Motor neuron (in vitro differentiated cells): ENCODE data around the gene MXRA8. TPM values are rescaled to one million over a fixed set of nuclear protein-coding genes. Genes with fewer than 3 reads are reported as not detected.
A peak's percentile ranks its signal among the peaks of the same experiment; 100 is the strongest.
"Not testable (repeated sequence)": the region's sequence is repeated elsewhere in the genome, so short reads cannot be mapped to it uniquely, and the experiment has no call there.

Experiments
- ATAC-seq, 8 experiments: fragments of 200-7000 bp; cut with Tn5 transposase; replicated peaks in 6 of 8; 2 replicates each; pipeline ENCODE4 v1.8.0; 2021; ENCODE audit warnings: mild to moderate bottlenecking in 8 of 8, moderate library complexity in 8 of 8
- H3K27ac ChIP-seq, 2 donors: fragments of 250-450 bp; sonication (Bioruptor Pico); 2 replicates each; pipeline ENCODE4 v1.9.0; 2021; ENCODE audit warnings: antibody characterized with exemption in 2 of 2, mild to moderate bottlenecking in 2 of 2, moderate library complexity in 1 of 2
- H3K4me1 ChIP-seq, 2 donors: fragments of 250-450 bp; sonication (Bioruptor Pico); replicated peaks in 1 of 2; 2 replicates each; pipeline ENCODE4 v1.6.1; 2021; ENCODE audit warnings: antibody characterized with exemption in 2 of 2, mild to moderate bottlenecking in 2 of 2, moderate library complexity in 1 of 2
- H3K4me3 ChIP-seq, 5 donors: fragments of 250-450 bp; sonication (Bioruptor Pico); 2 replicates each; pipeline ENCODE4 v1.9.0; 2021; ENCODE audit warnings: antibody characterized with exemption in 5 of 5, mild to moderate bottlenecking in 5 of 5, moderate library complexity in 4 of 5
- WGBS, 10 experiments: fragments of 450-650 bp; shearing (Covaris generic); methylation state at CpG; one replicate each; pipeline ENCODE4 v1.0.0; 2022; 5-methylcytosine and 5-hydroxymethylcytosine counted together
- in situ Hi-C, 9 experiments: fragments of 400-800 bp; cut with MboI; loops; one replicate each; pipeline ENCODE4 v1.15.0; 2021; ENCODE audit warnings: low sequenced_read_pairs in 9 of 9, low pct_unique_long_range_greater_than_20kb in 2 of 9; ENCODE audit not compliant: unreplicated experiment in 9 of 9
- total RNA-seq, 8 experiments: library from RNA; unstranded; fragments of 300-600 nt; gene quantifications; 2 replicates each; pipeline versions ENCODE4 v1.2.3 to v1.2.4, GENCODE V29; 2022

The MXRA8 gene
- total RNA-seq, 8 experiments from 2014 or later, result 13.2 to 115 (median 34.5) TPM

DNA sequence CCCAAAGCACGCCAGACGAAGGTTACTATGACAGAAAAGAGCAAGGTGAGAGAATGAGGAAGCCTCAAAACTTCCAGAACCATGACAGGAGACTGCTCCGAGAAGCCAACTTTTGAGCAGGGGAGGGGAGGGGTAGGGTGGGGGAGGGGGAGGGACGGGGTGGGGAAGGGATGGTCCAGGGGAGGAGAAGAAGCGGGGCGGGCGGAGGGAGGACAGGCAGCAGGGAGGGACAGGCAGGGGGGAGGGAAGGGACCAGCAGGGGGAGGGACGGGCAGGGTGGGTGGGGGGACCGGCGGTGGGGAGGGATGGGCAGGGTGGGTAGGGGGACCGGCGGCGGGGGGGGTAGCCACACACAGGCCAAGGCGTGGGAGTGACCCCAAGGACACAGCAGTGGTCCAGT, 35.9 kb downstream of the MXRA8 start:
- ATAC-seq, result no peak
- Histone ChIP-seq H3K27ac (no peak overlapping the region), H3K4me3 (no peak overlapping the region), H3K4me1 (peaks cover 18 to 19% of the 10 kb centered on the region in 2 donors)
- in situ Hi-C loops, result no loop called here
- WGBS, 10 experiments, result 100% methylated on average over 2 of the region's 14 CpGs; no CpG with 5 or more reads in 8 of the 10 experiments

DNA sequence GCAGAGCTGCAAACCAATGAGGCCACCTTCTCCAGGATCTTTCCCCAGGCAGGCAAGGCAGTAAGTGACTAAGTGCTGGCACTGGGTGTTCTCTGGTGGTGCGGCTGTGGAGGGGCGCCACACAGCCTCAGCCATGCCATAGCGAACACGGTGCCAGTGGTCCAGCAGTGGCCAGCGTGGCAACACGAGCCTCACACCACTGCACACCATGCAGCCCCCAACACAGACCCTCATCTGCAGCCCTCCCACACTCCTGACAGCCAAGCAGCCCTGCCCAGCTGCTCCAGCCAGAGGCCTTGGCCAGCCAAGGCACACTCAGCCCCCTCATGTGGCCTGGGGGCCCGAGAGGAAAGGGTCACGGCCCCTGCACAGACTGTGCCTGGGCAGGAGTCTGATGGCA, 36.9 kb downstream of the MXRA8 start:
- in situ Hi-C loops, result no loop called here
- peaks cover 18 to 21% of the 10 kb centered on the region in 2 donors for H3K4me1 ChIP-seq
- 87 to 97% (median 96%) methylated on average over 3 to 6 of the region's 8 CpGs; no CpG with 5 or more reads in 7 of the 10 experiments for WGBS, 10 experiments
- no peak overlapping the region for H3K27ac ChIP-seq
- H3K4me3 ChIP-seq, result no peak overlapping the region
- no peak for ATAC-seq

DNA sequence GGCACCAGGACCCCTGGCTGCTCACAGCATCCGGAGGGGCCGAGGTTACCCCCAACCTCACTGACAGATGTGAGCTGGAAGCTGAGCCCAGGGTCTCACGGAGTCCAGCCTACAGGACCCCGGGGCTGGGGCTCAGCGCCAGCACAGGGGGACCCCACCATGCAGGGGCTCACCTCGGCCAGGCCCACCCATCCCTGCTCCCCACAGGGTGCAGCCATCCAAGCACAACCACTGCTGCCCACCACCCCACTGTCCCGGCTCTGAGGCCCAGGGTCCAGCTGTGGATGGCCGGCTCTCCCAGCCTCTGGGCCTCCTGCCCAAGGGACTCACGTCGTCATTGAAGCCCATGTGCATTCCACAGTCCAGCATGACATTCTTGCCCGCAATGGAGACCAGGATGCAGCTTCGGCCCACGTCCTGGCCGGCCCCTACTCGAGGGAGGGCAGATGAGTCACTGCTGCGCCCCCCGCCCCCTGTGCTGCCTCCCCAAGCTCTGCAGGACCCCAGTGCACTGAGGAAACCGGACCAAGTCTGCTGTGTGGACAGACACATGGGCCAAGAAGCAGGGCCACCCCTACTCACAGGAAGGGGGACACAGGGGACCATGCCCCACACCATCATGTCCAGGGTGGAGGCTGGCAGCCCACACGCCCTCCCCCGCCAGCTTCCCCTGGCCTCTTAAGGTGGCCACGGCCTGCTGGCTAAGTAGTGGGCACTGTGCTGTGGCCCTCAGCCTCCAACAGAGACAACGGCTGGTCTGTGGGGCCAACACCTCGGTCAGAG, 37.5 kb downstream of the MXRA8 start:
- ATAC-seq, result no peak
- no peak overlapping the region for H3K27ac ChIP-seq
- in situ Hi-C loops, result no loop called here

DNA sequence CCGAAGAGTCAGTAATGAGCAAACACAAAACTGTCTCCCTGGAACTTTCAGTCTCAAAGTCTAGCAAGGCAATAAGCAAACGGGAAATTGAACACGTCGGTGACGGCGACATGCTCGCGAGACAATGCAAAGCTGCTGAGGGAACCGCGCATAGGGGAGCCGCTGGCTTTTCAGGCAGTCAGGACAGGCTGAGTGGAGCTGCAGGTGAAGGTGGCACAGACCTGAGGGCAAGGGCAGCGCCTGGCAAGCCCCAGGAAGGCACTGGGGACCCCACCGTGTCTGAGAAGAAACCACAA, 38.8 kb downstream of the MXRA8 start:
- Histone ChIP-seq H3K27ac (no peak overlapping the region), H3K4me3 (no peak overlapping the region), H3K4me1 (peaks cover 22 to 26% of the 10 kb centered on the region in 2 donors)
- in situ Hi-C loops, result no loop called here
- 90 to 100% (median 96%) methylated on average over 2 to 11 of the region's 13 CpGs; no CpG with 5 or more reads in 3 of the 10 experiments for WGBS, 10 experiments
- no peak for ATAC-seq

More for the DNA sequence above, 37.5 kb downstream of the MXRA8 start:
- 93 to 100% methylated on average over 1 to 2 of the region's 23 CpGs; no CpG with 5 or more reads in 8 of the 10 experiments for WGBS, 10 experiments
- Histone ChIP-seq H3K4me3 (no peak overlapping the region), H3K4me1 (peaks cover 20 to 25% of the 10 kb centered on the region in 2 donors)

DNA sequence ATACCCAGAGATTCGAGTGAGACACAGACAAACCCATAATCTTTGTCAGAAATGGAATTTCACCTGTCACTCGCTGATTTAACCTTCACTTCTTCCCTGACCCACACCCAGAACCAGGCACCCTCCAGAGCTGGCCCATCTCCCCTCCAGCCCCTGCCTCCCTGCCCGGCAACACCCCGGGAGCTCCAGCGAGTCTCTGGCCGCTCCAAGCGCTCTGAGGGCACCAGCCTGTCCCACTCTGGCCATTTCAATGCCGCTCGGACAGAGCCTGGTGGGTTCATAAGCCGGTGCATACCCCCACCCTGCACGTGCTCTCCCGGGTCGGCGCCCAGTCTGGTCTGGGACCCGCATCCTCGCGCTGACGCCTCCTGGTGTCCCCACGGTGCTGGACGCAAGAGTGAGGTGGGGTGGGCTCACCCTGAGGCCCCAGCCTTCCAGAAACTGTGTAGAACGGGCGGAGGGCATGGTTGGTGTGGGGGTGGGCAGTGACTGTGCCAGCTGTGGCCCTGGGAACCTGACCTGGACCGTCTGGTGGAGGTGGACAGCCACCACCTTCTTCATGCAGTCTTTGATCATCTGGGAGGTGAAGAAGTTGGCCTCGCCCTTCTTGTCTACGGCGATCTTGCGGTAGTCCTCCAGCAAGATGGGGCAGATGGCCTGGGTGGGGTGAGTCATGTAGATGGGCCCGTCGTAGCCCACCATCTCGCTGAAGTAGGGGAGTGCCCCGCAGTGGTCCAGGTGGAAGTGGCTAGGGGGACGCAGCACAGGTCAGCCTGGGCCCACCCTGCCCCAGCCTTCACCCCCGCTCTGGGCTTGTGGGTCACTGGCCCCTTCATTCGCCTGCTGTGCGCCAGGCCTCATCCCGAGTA, 39.3 kb downstream of the MXRA8 start:
- Histone ChIP-seq H3K4me1 (peaks cover 22 to 26% of the 10 kb centered on the region in 2 donors), H3K27ac (no peak overlapping the region), H3K4me3 (no peak overlapping the region)
- 40 to 100% (median 89%) methylated on average over 1 to 9 of the region's 36 CpGs; no CpG with 5 or more reads in 1 of the 10 experiments for WGBS, 10 experiments
- ATAC-seq, result no peak
- in situ Hi-C loops, result no loop called here

DNA sequence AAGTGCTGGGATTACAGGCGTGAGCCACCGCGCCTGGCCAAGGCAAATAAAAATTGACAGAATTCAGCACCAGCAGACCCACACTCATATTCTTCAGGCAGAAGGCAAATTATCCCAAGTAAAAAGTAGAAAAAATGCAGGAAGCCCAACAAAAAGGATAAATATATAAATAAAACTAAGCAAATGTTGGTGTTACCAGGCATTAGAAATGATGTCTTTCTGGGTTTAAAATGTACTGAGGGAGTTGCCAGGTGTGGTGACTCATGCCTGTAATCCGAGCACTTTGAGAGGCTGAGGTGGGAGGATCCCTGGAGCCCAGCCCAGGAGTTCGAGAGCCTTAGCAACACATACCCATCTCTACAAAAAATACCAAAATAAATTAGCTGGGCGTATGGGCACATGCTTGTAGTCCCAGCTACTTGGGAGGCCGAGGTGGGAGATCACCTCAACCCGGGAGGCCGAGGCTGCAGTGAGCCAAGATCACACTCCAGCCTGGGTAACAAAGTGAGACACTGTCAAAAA, 40.2 kb downstream of the MXRA8 start:
- Histone ChIP-seq H3K4me3 (no peak overlapping the region), H3K4me1 (peaks cover 18 to 21% of the 10 kb centered on the region in 2 donors), H3K27ac (no peak overlapping the region)
- 0 to 100% (median 86%) methylated on average over 1 to 9 of the region's 9 CpGs for WGBS, 10 experiments
- in situ Hi-C loops, result no loop called here
- peak in 4 of 8 experiments; percentile 17 to 91 (median 90) for ATAC-seq

DNA sequence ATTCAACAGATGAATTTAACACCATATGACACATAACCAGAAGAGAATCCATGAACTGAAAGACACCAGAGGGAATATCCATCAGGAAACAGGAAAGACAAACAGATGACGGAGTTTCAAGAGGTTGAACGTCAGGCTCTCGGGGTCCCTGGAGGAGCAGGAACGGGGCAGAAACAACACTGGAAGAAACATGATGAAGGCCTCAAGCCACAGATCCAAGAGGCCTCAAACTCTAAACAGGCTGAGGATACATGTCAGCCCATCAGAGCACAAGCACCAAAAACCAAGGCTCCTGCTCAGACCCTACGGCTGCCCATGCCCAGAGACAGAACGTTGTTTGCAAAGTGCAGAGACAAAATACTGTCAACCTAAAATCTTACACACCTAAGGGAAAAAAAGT, 40.9 kb downstream of the MXRA8 start:
- in situ Hi-C loops, result no loop called here
- ATAC-seq, result no peak
- H3K4me3 ChIP-seq, result no peak overlapping the region
- H3K27ac ChIP-seq, result peak overlapping the region in 1 of 2 donors; percentile 33
- H3K4me1 ChIP-seq, result peaks cover 12 to 15% of the 10 kb centered on the region in 2 donors
- 86 to 100% (median 95%) methylated on average over 1 to 6 of the region's 6 CpGs for WGBS, 10 experiments

DNA sequence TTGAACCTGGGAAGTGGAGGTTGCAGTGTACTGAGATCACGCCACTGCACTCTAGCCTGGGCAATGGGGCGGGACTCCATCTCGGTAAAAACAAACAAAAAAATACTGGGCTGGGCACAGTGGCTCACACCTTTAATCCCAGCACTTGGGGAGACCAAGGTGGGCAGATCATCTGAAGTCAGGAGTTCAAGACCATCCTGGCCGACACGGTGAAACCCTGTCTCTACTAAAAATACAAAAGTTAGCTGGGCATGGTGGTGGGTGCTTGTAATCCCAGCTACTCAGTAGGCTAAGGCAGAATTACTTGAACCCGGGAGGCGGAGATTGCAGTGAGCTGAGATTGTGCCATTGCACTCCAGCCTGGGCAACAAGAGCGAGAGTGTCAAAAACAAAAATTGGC, 42.2 kb downstream of the MXRA8 start:
- peak in 1 of 8 experiments; percentile 0 for ATAC-seq
- 80 to 100% (median 94%) methylated on average over 1 to 8 of the region's 8 CpGs; no CpG with 5 or more reads in 2 of the 10 experiments for WGBS, 10 experiments
- peaks cover 12 to 15% of the 10 kb centered on the region in 2 donors for H3K4me1 ChIP-seq
- H3K4me3 ChIP-seq, in situ Hi-C loops: not testable (repeated sequence)
- H3K27ac ChIP-seq, result peak overlapping the region; percentile 46 to 75

DNA sequence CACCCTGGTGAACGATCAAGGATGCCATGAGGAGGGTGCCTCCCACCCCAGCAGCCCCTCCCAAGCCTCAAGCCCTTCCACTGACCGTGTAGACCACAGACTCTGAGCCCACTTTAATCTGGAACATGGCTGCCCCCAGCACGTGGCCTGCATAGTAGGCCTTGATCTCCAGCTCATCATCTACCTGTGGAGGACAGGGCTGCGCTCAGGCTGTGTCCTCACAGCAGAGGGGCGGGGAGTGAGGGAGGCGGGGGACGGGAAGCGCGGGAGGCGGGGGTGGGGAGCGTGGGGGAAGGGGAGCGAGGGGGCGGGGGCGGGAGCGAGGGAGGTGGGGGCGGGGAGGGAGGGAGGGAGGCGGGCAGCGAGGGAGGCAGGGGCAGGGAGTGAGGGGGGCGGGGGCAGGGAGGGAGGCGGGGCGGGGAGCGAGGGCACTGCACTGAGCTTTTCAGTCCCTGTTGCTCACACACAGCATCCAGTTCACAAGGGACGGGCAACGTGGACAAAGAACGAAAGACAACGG, 42.9 kb downstream of the MXRA8 start:
- Histone ChIP-seq H3K4me1 (peaks cover 12 to 15% of the 10 kb centered on the region in 2 donors), H3K4me3 (peak overlapping the region in 1 of 5 donors; percentile 1), H3K27ac (peak overlapping the region; percentile 58 to 91)
- 19 to 21% (median 20%) methylated on average over 1 to 6 of the region's 26 CpGs; no CpG with 5 or more reads in 7 of the 10 experiments for WGBS, 10 experiments
- peak in 5 of 8 experiments; percentile 36 to 79 (median 75) for ATAC-seq
- in situ Hi-C loops, result no loop called here

DNA sequence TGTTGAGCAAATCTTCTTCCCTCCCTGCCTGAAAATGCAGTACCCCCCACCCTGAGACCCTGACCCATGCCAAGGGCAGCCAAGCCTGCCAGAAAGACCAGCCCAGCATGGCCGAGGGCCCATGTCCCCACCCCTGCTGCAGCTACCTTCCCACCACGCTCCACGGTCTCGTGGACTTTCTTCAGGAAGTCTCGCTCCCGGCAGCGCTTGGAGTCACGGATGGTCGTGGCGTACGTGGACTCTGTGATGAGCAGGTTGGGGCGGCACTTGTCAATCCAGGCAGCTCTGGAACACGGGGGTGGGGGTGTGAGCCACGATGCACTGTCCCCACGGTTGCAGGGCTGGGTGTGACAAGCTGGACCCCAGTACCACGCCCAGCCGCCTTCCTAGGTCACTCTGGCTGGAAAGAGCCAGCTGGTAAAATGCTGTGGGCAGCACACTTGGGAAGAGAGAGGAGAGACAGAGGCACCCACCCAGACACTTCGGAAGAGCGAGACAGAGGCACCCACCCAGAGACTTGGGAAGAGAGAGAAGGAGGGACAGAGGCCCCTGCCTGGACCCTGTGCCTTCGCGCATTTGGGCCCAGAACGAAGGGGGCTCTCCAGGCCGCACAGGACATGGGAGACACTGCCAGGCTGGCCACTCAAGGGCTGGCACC, 43.5 kb downstream of the MXRA8 start:
- WGBS, 10 experiments, result 80 to 96% (median 87%) methylated on average over 1 to 18 of the region's 23 CpGs; no CpG with 5 or more reads in 5 of the 10 experiments
- Histone ChIP-seq H3K4me1 (peaks cover 12 to 15% of the 10 kb centered on the region in 2 donors), H3K27ac (peak overlapping the region; percentile 58 to 91), H3K4me3 (peak overlapping the region in 1 of 5 donors; percentile 1)
- in situ Hi-C loops, result no loop called here
- ATAC-seq, result no peak

DNA sequence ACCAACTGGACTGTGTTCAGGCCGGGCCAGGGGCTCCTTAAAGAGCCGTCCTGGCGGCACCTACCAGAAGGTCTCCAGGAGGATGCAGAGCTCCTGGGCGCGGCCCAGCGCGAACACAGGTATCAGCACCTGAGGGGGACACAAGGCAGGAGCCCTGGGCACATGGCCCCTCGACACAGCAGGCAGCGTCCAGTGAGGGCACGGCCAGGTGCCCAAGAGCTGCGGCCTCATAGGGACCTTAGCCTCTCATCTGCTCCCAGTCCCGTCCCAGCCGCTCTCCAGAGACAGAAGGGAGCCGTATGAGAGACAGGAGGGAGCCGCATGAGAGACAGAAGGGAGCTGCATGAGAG, 44.1 kb downstream of the MXRA8 start:
- Histone ChIP-seq H3K27ac (peak overlapping the region in 1 of 2 donors; percentile 91), H3K4me1 (peaks cover 17 to 21% of the 10 kb centered on the region in 2 donors), H3K4me3 (no peak overlapping the region)
- WGBS, 10 experiments, result 89 to 94% (median 93%) methylated on average over 3 to 11 of the region's 15 CpGs; no CpG with 5 or more reads in 6 of the 10 experiments
- ATAC-seq, result no peak
- in situ Hi-C loops, result no loop called here

DNA sequence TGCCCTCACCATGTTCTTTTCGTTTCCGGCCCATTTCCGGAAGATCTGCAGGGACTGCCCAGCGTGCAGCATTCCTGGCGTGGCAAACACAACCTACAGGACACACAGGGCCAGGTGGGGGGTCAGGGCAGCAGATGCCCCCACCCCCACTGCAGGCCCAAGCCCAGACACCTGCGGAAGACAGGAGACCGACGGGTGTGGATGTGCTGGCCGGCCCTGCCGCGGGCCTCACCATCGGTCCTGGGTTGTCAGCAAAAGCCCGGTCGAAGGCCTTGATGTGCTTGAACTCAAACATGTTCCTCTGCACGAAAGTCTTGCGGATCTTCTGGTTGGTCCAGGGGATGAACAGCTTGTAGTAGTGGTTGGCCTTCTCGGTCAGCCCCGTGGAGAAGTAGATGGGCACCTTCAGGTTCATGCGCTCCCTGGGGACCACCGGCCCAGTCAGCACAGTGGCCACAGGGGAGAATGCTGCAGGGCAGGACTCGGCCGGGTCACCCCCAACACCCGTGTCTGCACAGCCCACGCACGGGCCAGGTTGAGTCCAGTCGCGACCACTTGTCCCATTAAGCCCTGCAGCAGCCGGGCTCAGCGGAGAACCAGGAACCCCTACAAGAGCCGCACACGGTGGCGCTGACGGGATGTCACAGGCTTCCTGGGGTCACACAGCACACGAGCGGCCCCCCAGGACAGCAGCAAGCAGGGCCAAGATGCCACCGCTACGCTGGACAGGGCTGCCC, 44.7 kb downstream of the MXRA8 start:
- in situ Hi-C loops, result no loop called here
- Histone ChIP-seq H3K4me1 (peaks cover 17 to 22% of the 10 kb centered on the region in 2 donors), H3K4me3 (no peak overlapping the region), H3K27ac (no peak overlapping the region)
- no peak for ATAC-seq
- 75 to 96% (median 93%) methylated on average over 3 to 18 of the region's 37 CpGs; no CpG with 5 or more reads in 3 of the 10 experiments for WGBS, 10 experiments
